ENCODE measurements around the gene ZFR2.
"Not testable (repeated sequence)": the region's sequence is repeated elsewhere in the genome, so short reads cannot be mapped to it uniquely, and the experiment has no call there.

Gene ZFR2

GRCh38 chr19:3868770-3869456, at the start of gene ZFR2:
ZFR2 (minus strand) TSS chr19:3869038; CDS start chr19:3869017, 21 bp downstream.
- DNase-seq = no peak

- DNase-seq = no peak
These were observed 47.2 kb upstream of the ZFR2 start for GRCh38 chr19:3916033-3916432.

- DNase-seq = no peak
These were observed 45.4 kb upstream of the ZFR2 start for GRCh38 chr19:3914199-3914598.

GRCh38 chr19:3910105-3910504, 41.3 kb upstream of the ZFR2 start:
- no peak for DNase-seq

GRCh38 chr19:3908266-3909054, 39.6 kb upstream of the ZFR2 start:
- no peak for DNase-seq

- no peak for DNase-seq
These were observed 38.9 kb upstream of the ZFR2 start for GRCh38 chr19:3907626-3908265.

- no peak for DNase-seq
These were observed 35.4 kb upstream of the ZFR2 start for GRCh38 chr19:3904233-3904632.

GRCh38 chr19:3902317-3902973, 33.6 kb upstream of the ZFR2 start:
- DNase-seq = no peak

- no peak for DNase-seq
These were observed 30.9 kb upstream of the ZFR2 start for GRCh38 chr19:3899531-3900294.

GRCh38 chr19:3898426-3898825, 29.6 kb upstream of the ZFR2 start:
- DNase-seq = no peak

GRCh38 chr19:3897936-3898335, 29.1 kb upstream of the ZFR2 start:
- no peak for DNase-seq

- no peak for DNase-seq
These were observed 26.9 kb upstream of the ZFR2 start for GRCh38 chr19:3895788-3896187.

GRCh38 chr19:3894959-3895358, 26.1 kb upstream of the ZFR2 start:
- DNase-seq = not testable (repeated sequence)

GRCh38 chr19:3893509-3894179, 24.8 kb upstream of the ZFR2 start:
- no peak for DNase-seq

- DNase-seq = no peak
These were observed 21.8 kb upstream of the ZFR2 start for GRCh38 chr19:3890591-3890990.

- DNase-seq = no peak
These were observed 13.2 kb upstream of the ZFR2 start for GRCh38 chr19:3882041-3882384.

- DNase-seq = no peak
These were observed 12.6 kb upstream of the ZFR2 start for GRCh38 chr19:3881272-3882040.

- DNase-seq = no peak
These were observed 11.8 kb upstream of the ZFR2 start, which contains the start of gene ATCAY for GRCh38 chr19:3880471-3881271. ATCAY (plus strand) TSS chr19:3880685; CDS start chr19:3885768, 5,083 bp downstream.

GRCh38 chr19:3879656-3880055, 10.8 kb upstream of the ZFR2 start:
- no peak for DNase-seq

- not testable (repeated sequence) for DNase-seq
These were observed 5.9 kb upstream of the ZFR2 start for GRCh38 chr19:3874695-3875094.

Data from kidney glomerular epithelial cell (primary cell).